GM18520 (cell line): Measurements from ENCODE around the gene TESMIN.

ENCODE experiments used
- ATAC-seq: cut with Tn5 transposase; IDR thresholded peaks from one replicate; pipeline ENCODE4 v1.9.1; 2021; ENCODE audit not compliant: unreplicated experiment

Gene TESMIN

GRCh38 chr11:68714060-68714856, 37.1 kb downstream of the TESMIN start:
- no peak for ATAC-seq

GRCh38 chr11:68711114-68711513, 40.2 kb downstream of the TESMIN start:
- ATAC-seq = no peak

GRCh38 chr11:68710409-68710808, 40.9 kb downstream of the TESMIN start:
- ATAC-seq = no peak

- ATAC-seq = no peak
These were observed 42.3 kb downstream of the TESMIN start for GRCh38 chr11:68709062-68709461.

- ATAC-seq = no peak
These were observed 43.8 kb downstream of the TESMIN start for GRCh38 chr11:68707527-68707926.

- ATAC-seq = no peak
These were observed 46.4 kb downstream of the TESMIN start for GRCh38 chr11:68704887-68705286.

- ATAC-seq = no peak
These were observed 52.3 kb downstream of the TESMIN start for GRCh38 chr11:68698993-68699392.

GRCh38 chr11:68695531-68695930, 55.8 kb downstream of the TESMIN start:
- no peak for ATAC-seq

GRCh38 chr11:68694431-68695297, 56.7 kb downstream of the TESMIN start:
- ATAC-seq = no peak

- ATAC-seq = no peak
These were observed 57.8 kb downstream of the TESMIN start for GRCh38 chr11:68693484-68693882.

- no peak for ATAC-seq
These were observed 58.3 kb downstream of the TESMIN start for GRCh38 chr11:68692871-68693483.

- ATAC-seq = no peak
These were observed 59.2 kb downstream of the TESMIN start for GRCh38 chr11:68692115-68692514.

GRCh38 chr11:68691402-68691784, 59.9 kb downstream of the TESMIN start:
- ATAC-seq = no peak

GRCh38 chr11:68690671-68691401, 60.5 kb downstream of the TESMIN start:
- ATAC-seq = no peak

GRCh38 chr11:68689737-68690625, 61.3 kb downstream of the TESMIN start:
- no peak for ATAC-seq

GRCh38 chr11:68688881-68689280, 62.4 kb downstream of the TESMIN start:
- ATAC-seq = no peak

GRCh38 chr11:68687986-68688385, 63.3 kb downstream of the TESMIN start:
- ATAC-seq = no peak

- no peak for ATAC-seq
These were observed 64.0 kb downstream of the TESMIN start for GRCh38 chr11:68687311-68687710.

- ATAC-seq = no peak
These were observed 64.8 kb downstream of the TESMIN start for GRCh38 chr11:68686486-68686885.
